GM19452 (cell line): ENCODE measurements around the gene UBE2Z.
"Not testable (repeated sequence)": the region's sequence is repeated elsewhere in the genome, so short reads cannot be mapped to it uniquely, and the experiment has no call there.

Source experiments
- ATAC-seq: cut with Tn5 transposase; IDR thresholded peaks from one replicate; pipeline ENCODE4 v1.9.1; 2021; ENCODE audit not compliant: unreplicated experiment

The UBE2Z gene

GRCh38 chr17:48908047-48908843 is at the start of gene UBE2Z:
Gene UBE2Z (plus strand): TSS chr17:48908407. CDS start chr17:48908504, 97 bp downstream.
- ATAC-seq: peak; percentile 80

GRCh38 chr17:48860034-48860433 is 48.2 kb upstream of the UBE2Z start:
- ATAC-seq: no peak

- ATAC-seq: no peak
Measured at GRCh38 chr17:48860456-48860855, 47.8 kb upstream of the UBE2Z start.

- ATAC-seq: no peak
Measured at GRCh38 chr17:48868916-48869500, 39.2 kb upstream of the UBE2Z start.

GRCh38 chr17:48869821-48870318 is 38.3 kb upstream of the UBE2Z start:
- no peak for ATAC-seq

GRCh38 chr17:48871035-48871550 is 37.1 kb upstream of the UBE2Z start:
- no peak for ATAC-seq

GRCh38 chr17:48871551-48872351 is 36.5 kb upstream of the UBE2Z start:
- no peak for ATAC-seq

GRCh38 chr17:48872409-48872808 is 35.8 kb upstream of the UBE2Z start:
- not testable (repeated sequence) for ATAC-seq

GRCh38 chr17:48873209-48873608 is 35.0 kb upstream of the UBE2Z start:
- no peak for ATAC-seq

GRCh38 chr17:48873696-48874443 is 34.3 kb upstream of the UBE2Z start:
- no peak for ATAC-seq

- no peak for ATAC-seq
Measured at GRCh38 chr17:48878920-48879898, 29.0 kb upstream of the UBE2Z start.

- no peak for ATAC-seq
Measured at GRCh38 chr17:48882272-48882671, 25.9 kb upstream of the UBE2Z start.

GRCh38 chr17:48883171-48883570 is 25.0 kb upstream of the UBE2Z start:
- ATAC-seq: no peak

GRCh38 chr17:48890086-48890485 is 18.1 kb upstream of the UBE2Z start:
- no peak for ATAC-seq

GRCh38 chr17:48892940-48893645 is 15.1 kb upstream of the UBE2Z start:
- ATAC-seq: no peak

GRCh38 chr17:48893646-48894508 is 14.3 kb upstream of the UBE2Z start:
- no peak for ATAC-seq

GRCh38 chr17:48894886-48895285 is 13.3 kb upstream of the UBE2Z start:
- no peak for ATAC-seq

GRCh38 chr17:48901241-48901640 is 7.0 kb upstream of the UBE2Z start:
- no peak for ATAC-seq
